Heart left ventricle (tissue), 13 donors: ENCODE results near the gene METTL21C.

ENCODE experiments used
- POLR2A ChIP-seq, 2 donors: fragments of 450-650 bp; IDR thresholded peaks; one replicate each; pipeline ENCODE4 v1.6.1; 2017; ENCODE audit warnings: antibody characterized with exemption in 2 of 2, mild to moderate bottlenecking in 2 of 2, moderate library complexity in 2 of 2
- TF ChIP-seq, protein P1 (sequence below), 12 donors: fragments of 200-600 bp; sonication (generic) in 4 of 12; IDR thresholded peaks; one replicate each; pipeline versions ENCODE4 v1.5.0 to v1.8.0; 2018 to 2022; ENCODE audit warnings: antibody characterized with exemption in 12 of 12, mild to moderate bottlenecking in 5 of 12
- donor health status: ischemic (EF 13 %, LVEDD 7.1; RV severe dilation, severe dysfunction).
- donor health status: DM: no; HTN: yes; CAD: no.
- donor health status: DM: no; HTN: no; CAD: no.
- donor health status: ischemic (EF 25% LVEDD 6.9; RV normal size, moderate dysfunction).
- donor health status: ischemic (EF 25% LVEDD 5.7; RV mildly dilated, moderate dysfunction).
- donor health status: ischemic (EF 35%, LVEDD 5.7; RV mildly dilated, moderate dysfunction).
- donor health status: nonischemic (EF 11% LVEDD 7.7; RV severe dilation, severe dysfunction).
- donor health status: DM: yes; HTN: yes; CAD: no.
- donor health status: PGD.
- donor health status: ischemic (EF 29% LVEDD 5.4; RV normal size, mild dysfunction).
- donor health status: nonischemic (EF 23%, LVEDD 6.1; RV moderate dilation, normal function).

DNA sequence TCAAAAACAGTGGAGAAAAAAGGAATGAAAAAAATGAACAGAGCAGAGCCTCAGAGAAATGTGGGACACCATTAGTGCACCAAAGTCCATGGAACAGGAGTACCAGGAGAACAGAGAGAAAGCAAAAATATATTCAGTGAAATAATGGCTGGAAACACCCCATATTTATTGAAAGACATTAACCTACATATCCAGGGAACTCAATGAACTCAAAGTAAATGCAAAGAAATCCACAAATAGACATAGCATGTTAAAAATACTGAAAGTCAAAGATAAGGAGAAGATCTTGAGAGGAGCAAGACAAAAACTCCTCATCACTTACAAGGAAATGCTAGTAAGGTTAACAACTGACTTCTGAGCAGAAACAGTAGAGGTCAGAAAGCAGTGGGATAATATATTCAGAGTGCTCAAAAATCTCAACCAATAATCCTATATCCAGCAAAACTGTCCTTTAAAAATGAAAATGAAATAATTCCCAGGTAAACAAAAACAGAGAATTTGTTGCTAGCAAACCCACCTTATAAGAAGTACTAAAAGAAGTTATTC, 35.6 kb downstream of the METTL21C start:
- TF ChIP-seq, protein P1, sequence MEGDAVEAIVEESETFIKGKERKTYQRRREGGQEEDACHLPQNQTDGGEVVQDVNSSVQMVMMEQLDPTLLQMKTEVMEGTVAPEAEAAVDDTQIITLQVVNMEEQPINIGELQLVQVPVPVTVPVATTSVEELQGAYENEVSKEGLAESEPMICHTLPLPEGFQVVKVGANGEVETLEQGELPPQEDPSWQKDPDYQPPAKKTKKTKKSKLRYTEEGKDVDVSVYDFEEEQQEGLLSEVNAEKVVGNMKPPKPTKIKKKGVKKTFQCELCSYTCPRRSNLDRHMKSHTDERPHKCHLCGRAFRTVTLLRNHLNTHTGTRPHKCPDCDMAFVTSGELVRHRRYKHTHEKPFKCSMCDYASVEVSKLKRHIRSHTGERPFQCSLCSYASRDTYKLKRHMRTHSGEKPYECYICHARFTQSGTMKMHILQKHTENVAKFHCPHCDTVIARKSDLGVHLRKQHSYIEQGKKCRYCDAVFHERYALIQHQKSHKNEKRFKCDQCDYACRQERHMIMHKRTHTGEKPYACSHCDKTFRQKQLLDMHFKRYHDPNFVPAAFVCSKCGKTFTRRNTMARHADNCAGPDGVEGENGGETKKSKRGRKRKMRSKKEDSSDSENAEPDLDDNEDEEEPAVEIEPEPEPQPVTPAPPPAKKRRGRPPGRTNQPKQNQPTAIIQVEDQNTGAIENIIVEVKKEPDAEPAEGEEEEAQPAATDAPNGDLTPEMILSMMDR (IDR thresholded peaks at IDR 0.05) = no peak
- TF ChIP-seq POLR2A (IDR thresholded peaks at IDR 0.05) = no peak
